ENCODE measurements around the gene TRABD2B. TPM values are rescaled to one million over a fixed set of nuclear protein-coding genes. Genes with fewer than 3 reads are reported as not detected.

Gene TRABD2B
- total RNA-seq, 1 donor from 2014 or later: 0.64 TPM

GRCh38 chr1:47752559-47752958, 244.6 kb downstream of the TRABD2B start:
- Mint-ChIP-seq H3K9me3 (ENCODE audit: unreplicated experiment) (no peaks in the 10 kb centered on the region), H3K27ac (ENCODE audit: unreplicated experiment) (no peak overlapping the region), H3K36me3 (ENCODE audit: unreplicated experiment) (no peaks in the 10 kb centered on the region), H3K4me3 (ENCODE audit: unreplicated experiment) (no peak overlapping the region), H3K27me3 (ENCODE audit: unreplicated experiment) (no peaks in the 10 kb centered on the region), H3K4me1 (ENCODE audit: low read depth, unreplicated experiment) (no peaks in the 10 kb centered on the region)
- TF ChIP-seq, protein P1, sequence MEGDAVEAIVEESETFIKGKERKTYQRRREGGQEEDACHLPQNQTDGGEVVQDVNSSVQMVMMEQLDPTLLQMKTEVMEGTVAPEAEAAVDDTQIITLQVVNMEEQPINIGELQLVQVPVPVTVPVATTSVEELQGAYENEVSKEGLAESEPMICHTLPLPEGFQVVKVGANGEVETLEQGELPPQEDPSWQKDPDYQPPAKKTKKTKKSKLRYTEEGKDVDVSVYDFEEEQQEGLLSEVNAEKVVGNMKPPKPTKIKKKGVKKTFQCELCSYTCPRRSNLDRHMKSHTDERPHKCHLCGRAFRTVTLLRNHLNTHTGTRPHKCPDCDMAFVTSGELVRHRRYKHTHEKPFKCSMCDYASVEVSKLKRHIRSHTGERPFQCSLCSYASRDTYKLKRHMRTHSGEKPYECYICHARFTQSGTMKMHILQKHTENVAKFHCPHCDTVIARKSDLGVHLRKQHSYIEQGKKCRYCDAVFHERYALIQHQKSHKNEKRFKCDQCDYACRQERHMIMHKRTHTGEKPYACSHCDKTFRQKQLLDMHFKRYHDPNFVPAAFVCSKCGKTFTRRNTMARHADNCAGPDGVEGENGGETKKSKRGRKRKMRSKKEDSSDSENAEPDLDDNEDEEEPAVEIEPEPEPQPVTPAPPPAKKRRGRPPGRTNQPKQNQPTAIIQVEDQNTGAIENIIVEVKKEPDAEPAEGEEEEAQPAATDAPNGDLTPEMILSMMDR (IDR thresholded peaks at IDR 0.05; ENCODE audit: partially characterized antibody, unreplicated experiment): no peak
- DNase-seq: no peak

- Mint-ChIP-seq H3K36me3 (ENCODE audit: unreplicated experiment) (no peaks in the 10 kb centered on the region), H3K4me1 (ENCODE audit: low read depth, unreplicated experiment) (no peaks in the 10 kb centered on the region), H3K27ac (ENCODE audit: unreplicated experiment) (no peak overlapping the region), H3K27me3 (ENCODE audit: unreplicated experiment) (no peaks in the 10 kb centered on the region), H3K4me3 (ENCODE audit: unreplicated experiment) (no peak overlapping the region), H3K9me3 (ENCODE audit: unreplicated experiment) (no peaks in the 10 kb centered on the region)
- TF ChIP-seq, protein P1 (IDR thresholded peaks at IDR 0.05; ENCODE audit: partially characterized antibody, unreplicated experiment): no peak
- no peak for DNase-seq
Observed at GRCh38 chr1:47751996-47752451, 245.2 kb downstream of the TRABD2B start.

DNA sequence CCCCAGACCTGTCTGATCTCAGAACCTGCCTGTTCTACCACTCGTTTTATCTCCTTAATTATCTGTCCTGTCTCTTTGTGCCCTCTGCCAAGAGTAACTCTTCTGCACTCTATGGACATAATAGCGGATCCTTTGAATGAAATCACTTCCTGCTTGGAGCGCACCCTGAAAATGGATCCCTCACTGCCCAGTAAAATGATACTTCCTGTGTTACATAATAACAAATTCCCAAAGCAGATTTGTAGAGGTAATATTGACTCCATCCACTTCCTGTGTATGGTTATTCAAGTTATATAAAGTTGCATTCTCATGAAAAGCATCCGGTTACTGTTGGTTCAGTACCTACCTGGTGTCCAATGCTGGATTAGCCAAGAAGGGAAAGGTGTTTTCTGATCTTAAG, 246.0 kb downstream of the TRABD2B start:
- Mint-ChIP-seq H3K27ac (ENCODE audit: unreplicated experiment) (no peak overlapping the region), H3K4me1 (ENCODE audit: low read depth, unreplicated experiment) (no peaks in the 10 kb centered on the region), H3K27me3 (ENCODE audit: unreplicated experiment) (no peaks in the 10 kb centered on the region), H3K36me3 (ENCODE audit: unreplicated experiment) (no peaks in the 10 kb centered on the region), H3K4me3 (ENCODE audit: unreplicated experiment) (no peak overlapping the region), H3K9me3 (ENCODE audit: unreplicated experiment) (no peaks in the 10 kb centered on the region)
- TF ChIP-seq, protein P1 (IDR thresholded peaks at IDR 0.05; ENCODE audit: partially characterized antibody, unreplicated experiment): no peak
- no peak for DNase-seq

GRCh38 chr1:47745715-47746609, 251.2 kb downstream of the TRABD2B start:
- TF ChIP-seq, protein P1 (IDR thresholded peaks at IDR 0.05; ENCODE audit: partially characterized antibody, unreplicated experiment): no peak
- Mint-ChIP-seq H3K4me3 (ENCODE audit: unreplicated experiment) (no peak overlapping the region), H3K4me1 (ENCODE audit: low read depth, unreplicated experiment) (no peaks in the 10 kb centered on the region), H3K27me3 (ENCODE audit: unreplicated experiment) (peaks cover 2% of the 10 kb centered on the region), H3K36me3 (ENCODE audit: unreplicated experiment) (peaks cover 9% of the 10 kb centered on the region), H3K9me3 (ENCODE audit: unreplicated experiment) (no peaks in the 10 kb centered on the region), H3K27ac (ENCODE audit: unreplicated experiment) (no peak overlapping the region)
- no peak for DNase-seq
